Right lobe of liver (tissue), 4 donors: ENCODE data around the gene DLEC1.

ENCODE experiments used
- POLR2A ChIP-seq: fragments of 450-650 bp; IDR thresholded peaks from one replicate; pipeline ENCODE4 v1.6.1; 2017; ENCODE audit warnings: antibody characterized with exemption, mild to moderate bottlenecking
- TF ChIP-seq, protein P1 (sequence below), 4 donors: fragments of 200-600 bp in 3 of 4; fragments of 450-650 bp in 1 of 4; IDR thresholded peaks; one replicate each; pipeline versions ENCODE4 v1.5.1 to v1.8.0; 2016 to 2022; ENCODE audit warnings: antibody characterized with exemption in 4 of 4, mild to moderate bottlenecking in 2 of 4
- donor health status: DM: no; HTN: no; CAD: no.
- donor health status: DM: no; HTN: no; CAD: no.
- donor health status: DM: no; HTN: yes; CAD: no.

DNA sequence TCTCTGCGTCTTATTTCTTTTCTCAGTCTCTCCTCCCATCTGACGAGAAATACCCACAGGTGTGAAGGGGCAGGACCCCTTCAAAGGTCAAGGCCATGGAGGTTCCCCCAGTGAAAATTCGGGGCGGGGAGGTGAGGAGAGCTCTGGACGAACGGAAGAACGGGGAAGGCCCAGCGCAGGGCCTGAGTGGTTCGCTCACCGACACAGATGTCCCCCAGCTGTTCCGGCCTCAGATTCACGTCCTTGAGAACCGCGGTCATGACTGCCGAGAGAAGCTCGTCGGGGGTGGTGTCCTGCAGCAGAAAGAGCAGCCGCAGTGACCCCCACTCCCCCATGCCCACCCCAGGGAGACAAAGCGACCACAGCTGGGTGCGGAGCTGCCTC, 97.4 kb downstream of the DLEC1 start:
- TF ChIP-seq, protein P1, sequence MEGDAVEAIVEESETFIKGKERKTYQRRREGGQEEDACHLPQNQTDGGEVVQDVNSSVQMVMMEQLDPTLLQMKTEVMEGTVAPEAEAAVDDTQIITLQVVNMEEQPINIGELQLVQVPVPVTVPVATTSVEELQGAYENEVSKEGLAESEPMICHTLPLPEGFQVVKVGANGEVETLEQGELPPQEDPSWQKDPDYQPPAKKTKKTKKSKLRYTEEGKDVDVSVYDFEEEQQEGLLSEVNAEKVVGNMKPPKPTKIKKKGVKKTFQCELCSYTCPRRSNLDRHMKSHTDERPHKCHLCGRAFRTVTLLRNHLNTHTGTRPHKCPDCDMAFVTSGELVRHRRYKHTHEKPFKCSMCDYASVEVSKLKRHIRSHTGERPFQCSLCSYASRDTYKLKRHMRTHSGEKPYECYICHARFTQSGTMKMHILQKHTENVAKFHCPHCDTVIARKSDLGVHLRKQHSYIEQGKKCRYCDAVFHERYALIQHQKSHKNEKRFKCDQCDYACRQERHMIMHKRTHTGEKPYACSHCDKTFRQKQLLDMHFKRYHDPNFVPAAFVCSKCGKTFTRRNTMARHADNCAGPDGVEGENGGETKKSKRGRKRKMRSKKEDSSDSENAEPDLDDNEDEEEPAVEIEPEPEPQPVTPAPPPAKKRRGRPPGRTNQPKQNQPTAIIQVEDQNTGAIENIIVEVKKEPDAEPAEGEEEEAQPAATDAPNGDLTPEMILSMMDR (IDR thresholded peaks at IDR 0.05), result no peak
- TF ChIP-seq POLR2A, result no peak
